GM12801 (cell line): Measurements from ENCODE around the gene CERS5.

Experiments used
- CTCF ChIP-seq: IDR thresholded peaks from one replicate; pipeline ENCODE4 v1.5.1; 2011; ENCODE audit warnings: control low read depth; ENCODE audit not compliant: insufficient read length; ENCODE audit errors: extremely low read depth

Gene CERS5

GRCh38 chr12:50079771-50080170 lies 87.4 kb downstream of the CERS5 start:
- TF ChIP-seq CTCF, result no peak
